K562 treated with DMSO at 1 percent for 4 hours (cell line): ENCODE results near the gene TSC22D1. TPM values are rescaled to one million over a fixed set of nuclear protein-coding genes. Genes with fewer than 3 reads are reported as not detected.

Experiments used
- total RNA-seq: library from RNA; unstranded; fragments of 300-600 nt; gene quantifications from 2 replicates; pipeline ENCODE4 v1.2.3, GENCODE V29; 2022; ENCODE audit not compliant: insufficient read depth

TSC22D1 gene
- total RNA-seq = 6.9 and 8.5 TPM in 2 replicates

GRCh38 chr13:44575741-44576350 lies at the start of gene TSC22D1:
Gene TSC22D1 (minus strand): TSS chr13:44576330. CDS start chr13:44576074, 256 bp downstream.

Other genes starting within 250 kb of the TSC22D1 start
- gene SERP2, start 202.5 kb downstream of the TSC22D1 start, total RNA-seq = not detected in 2 replicates